HG03378 (cell line): Measurements from ENCODE around the gene ENOX1.
"Not testable (repeated sequence)": the region's sequence is repeated elsewhere in the genome, so short reads cannot be mapped to it uniquely, and the experiment has no call there.

Source experiments
- ATAC-seq: cut with Tn5 transposase; IDR thresholded peaks from one replicate; pipeline ENCODE4 v1.9.1; 2021; ENCODE audit warnings: mild to moderate bottlenecking, moderate library complexity; ENCODE audit not compliant: unreplicated experiment

Gene ENOX1

DNA sequence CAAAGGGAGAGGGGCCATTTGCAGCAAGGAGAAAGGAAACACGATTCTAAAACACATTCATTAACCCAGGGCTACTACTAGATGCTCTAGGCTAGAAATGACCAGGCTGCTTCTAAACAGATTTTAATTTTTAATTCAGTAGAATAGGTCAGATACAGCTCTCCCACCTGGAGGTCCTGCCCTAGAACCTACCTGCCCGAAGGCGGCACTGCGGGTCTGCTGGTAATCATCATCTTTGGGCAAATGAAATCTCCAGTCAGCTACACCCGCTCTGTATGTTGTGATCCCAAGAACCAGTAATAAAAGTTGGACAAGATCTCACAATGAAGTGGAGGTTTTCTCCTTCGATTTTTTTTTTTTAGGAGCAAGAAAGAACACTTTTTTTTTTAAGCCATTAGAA is 345.3 kb downstream of the ENOX1 start:
- ATAC-seq = no peak

DNA sequence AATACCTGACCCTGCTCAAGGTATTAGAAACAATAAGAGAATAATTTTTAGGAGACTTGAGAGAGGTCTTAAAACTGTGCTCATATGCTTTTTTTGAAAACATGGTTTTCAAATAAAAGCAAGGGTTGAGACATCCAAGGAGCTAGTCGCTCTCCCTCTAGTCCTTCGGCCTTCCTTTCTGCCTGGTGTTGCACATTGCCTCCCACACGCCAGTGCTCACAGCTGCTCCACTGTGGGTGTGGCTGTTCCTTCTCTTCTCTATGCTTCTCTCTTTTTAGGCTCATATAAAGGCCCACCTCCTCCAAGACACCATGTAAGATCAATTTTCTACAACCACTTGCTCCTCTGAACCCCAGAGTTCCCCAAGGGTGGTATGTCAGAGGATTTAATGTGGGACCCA is 352.6 kb downstream of the ENOX1 start:
- no peak for ATAC-seq

DNA sequence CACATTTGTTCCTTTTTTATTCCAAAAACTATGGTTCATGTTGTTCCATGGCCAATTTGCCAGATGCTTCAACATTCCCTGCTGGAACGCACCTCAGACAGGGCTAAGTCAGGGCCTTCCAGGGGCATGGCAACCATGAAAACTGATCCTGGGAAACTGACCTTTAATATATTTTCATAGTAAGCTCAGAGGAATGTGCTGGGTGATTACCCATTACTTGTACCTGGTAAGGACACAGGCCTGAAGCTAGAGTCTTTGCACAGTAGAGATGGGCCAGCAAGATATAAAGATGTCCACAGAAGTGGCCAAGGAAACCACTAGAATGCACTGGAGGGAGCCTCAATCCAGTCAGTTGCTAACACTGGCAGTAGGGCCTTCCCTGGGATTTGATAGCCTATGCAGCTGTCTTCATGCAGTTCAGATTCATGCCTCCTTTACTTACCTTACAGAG is 353.1 kb downstream of the ENOX1 start:
- no peak for ATAC-seq

DNA sequence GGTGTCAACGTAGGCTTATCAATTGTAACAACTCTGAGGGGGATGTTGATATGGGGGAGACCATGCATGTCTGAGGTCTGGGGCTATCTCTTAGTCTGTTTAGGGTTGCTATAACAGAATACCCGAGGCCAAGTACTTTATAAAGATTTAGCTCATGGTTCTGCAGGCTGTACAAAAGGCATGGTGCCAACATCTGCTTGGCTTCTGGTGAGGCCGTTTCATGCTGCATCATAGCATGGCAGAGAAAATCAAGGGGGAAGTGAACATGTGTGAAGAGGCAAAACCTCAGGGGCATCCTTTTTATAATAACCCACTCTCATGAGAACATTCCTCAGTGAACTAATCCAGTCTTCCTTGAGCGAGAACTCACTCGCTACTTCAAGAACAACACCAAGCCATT is 353.8 kb downstream of the ENOX1 start:
- ATAC-seq = no peak

DNA sequence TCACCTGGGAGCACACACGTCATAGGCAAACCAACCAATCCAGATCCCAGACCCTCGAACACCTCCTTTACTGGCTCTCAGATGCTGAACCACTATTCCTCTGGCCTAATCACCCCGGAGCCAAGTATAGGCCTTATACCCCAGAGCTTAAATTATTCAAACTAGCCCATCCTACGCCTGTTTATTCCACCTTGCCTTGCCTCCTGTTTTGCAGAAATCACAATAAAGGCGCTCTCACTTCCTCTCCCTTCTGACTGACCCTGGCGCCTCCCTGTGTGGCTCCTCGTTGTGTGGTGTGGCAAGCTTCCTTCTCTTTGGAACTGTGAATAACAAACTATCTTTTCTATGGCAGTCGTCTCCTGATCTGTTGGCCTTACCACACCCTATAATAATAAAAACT is 354.9 kb downstream of the ENOX1 start:
- no peak for ATAC-seq

DNA sequence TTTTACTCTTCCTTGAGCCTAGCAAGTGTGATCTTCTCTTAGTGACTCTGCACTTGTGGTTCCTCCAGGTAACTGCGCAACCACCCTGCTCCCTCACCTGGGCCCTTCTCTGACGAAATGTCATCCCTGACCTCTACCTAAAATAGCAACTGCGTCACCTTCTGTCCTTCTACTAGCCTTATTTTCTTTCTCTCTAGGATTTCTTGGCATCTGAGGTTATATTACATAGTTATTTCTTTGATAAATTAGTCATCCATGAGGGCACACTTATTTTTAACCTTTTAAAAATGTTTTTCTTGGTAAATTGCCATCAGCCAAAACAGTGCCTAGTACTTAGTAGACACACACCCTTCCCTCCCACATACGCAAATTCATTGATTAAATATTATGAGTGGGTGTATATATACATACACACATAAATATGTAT is 355.5 kb downstream of the ENOX1 start:
- no peak for ATAC-seq

DNA sequence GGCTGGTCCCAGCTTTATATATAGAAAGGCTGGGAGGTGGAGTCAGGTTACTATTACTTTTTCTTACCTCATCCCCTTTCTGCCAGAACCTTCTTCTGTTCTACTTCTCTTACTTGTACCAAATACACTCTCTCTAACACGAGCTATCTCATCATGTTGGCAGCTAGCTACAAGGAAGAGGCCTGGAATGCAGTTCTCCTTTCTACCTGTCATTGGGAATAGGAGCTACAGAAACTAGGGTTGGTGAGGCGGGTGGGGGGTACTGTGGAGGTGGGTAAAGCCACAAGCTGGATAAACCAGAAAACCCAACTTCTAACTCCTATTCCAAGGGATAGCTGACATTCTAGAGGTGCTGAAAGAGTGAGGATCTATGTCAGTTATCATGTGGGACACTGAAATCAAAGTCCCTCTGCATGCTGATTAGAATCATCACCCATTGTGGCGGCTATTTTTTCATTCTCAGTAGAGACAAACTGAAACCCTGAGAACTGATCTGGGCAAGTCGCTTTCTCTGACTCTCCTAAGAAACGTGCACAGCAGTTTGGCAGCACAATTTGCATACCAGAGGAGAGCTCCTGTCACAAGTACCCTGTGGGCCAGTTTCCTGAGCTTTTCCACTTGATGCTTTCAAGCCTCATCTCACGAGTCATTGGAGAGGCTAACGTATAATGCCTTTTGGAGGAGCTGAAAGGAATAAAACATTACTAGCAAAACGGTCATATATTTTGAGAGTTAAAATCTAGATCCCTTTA is 358.1 kb downstream of the ENOX1 start:
- no peak for ATAC-seq

DNA sequence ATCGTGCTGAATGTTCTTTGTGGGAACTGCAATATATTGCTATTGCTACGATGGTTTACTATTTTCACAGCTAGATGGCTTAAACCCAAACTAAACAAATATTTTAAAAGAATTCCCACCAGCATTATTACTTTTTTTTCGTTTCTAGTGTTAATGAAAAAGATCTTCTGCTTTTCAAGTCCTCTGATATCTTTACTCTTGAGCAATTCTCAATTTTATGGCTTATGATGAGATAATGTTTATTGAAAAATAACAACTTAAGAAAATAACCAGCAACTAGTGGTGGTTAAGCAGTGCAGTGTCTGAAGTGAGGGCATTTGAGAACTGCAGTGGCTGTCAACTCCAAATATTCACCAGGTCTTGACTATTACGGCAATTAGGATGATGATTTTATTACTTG is 360.4 kb downstream of the ENOX1 start:
- ATAC-seq = no peak

DNA sequence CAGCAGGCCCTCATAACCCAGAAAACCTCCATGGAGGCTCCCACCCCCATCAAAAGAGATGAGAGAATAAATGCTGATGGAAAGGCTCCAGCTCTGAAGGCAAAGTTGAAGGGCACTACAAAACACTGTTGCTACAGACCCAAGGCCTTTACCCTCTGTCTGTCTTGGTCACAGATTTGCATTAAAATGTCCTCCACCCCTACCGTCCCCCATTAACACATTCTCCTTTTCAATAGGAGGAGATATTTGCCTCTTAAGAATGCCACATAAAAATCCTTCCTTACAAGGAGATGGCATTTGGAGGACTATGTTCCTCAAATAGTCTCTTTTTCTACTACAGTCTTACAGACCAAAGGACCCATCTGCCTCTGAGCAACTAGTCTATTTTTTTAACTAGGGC is 361.5 kb downstream of the ENOX1 start:
- ATAC-seq = no peak

DNA sequence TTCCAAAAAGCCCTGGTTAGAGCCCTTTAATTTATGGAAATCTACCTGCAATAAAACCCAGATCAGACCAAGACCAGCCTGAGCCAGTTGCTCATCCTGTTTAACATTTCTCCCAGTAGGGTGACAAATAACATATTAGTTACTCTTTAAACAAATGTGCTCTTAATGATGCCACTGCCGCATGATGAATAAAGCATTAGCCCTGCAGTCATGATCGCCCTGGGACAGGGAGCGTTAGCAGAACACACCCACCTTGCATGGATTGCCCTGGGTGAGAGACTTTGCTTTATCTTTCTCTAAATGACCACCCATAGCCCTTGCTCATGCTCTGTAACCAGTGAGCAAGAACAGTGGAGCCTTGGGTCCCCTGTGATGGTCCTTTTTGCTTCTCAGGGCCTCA is 362.4 kb downstream of the ENOX1 start:
- no peak for ATAC-seq

DNA sequence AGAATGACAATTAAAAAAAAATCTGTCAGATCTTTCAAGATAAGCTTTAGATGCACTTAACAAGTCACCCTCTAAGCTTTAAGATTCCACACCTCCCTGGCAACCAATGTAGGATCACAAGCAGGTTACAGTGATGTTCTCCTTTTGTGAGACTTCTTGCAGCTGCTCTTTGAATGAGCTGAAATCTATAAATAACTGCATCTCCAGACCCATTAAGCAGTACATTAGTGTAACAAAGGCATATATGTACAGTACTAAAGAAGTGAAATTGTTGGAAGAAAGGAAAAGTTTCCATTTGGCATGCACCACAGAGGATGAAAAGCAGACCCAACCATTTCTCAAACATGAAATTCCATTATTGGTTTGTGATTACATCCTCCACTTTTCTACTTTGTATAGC is 364.7 kb downstream of the ENOX1 start:
- ATAC-seq = no peak

DNA sequence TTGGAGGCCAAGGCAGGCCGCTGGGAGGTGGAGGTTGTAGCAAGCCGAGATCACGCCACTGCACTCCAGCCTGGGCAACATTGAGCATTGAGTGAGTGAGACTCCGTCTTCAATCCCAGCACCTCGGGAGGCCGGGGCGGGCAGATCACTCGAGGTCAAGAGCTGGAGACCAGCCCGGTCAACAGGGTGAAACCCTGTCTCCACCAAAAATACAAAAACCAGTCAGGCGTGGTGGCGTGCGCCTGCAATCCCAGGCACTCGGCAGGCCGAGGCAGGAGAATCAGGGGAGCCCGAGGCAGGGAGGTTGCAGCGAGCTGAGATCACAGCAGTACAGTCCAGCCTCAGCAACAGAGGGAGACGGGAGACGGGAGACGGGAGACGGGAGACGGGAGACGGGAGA is 369.9 kb downstream of the ENOX1 start:
- ATAC-seq = not testable (repeated sequence)

DNA sequence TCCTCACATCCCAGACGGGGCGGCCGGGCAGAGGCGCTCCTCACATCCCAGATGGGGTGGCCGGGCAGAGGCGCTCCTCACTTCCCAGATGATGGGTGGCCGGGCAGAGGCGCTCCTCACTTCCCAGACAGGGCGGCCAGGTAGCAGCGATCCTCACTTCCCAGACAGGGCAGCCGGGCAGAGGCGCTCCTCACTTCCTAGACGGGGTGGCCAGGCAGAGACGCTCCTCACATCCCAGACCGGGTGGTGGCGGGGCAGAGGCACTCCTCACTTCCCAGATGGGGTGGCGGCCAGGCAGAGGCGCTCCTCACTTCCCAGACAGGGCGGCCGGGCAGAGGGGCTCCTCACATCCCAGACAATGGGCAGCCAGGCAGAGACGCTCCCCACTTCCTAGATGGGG is 370.4 kb downstream of the ENOX1 start:
- not testable (repeated sequence) for ATAC-seq

DNA sequence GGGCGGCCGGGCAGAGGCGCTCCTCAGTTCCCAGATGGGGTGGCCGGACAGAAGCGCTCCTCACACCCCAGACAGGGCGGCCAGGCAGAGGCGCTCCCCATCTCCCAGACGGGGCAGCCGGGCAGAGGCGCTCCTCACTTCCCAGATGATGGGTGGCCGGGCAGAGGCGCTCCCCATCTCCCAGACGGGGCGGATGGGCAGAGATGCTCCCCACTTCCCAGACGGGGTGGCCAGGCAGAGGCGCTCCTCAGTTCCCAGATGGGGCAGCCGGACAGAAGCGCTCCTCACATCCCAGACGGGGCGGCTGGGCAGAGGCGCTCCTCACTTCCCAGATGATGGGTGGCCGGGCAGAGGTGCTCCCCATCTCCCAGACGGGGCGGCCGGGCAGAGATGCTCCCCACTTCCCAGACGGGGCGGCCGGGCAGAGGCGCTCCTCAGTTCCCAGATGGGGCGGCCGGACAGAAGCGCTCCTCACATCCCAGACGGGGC is 370.8 kb downstream of the ENOX1 start:
- ATAC-seq = not testable (repeated sequence)

DNA sequence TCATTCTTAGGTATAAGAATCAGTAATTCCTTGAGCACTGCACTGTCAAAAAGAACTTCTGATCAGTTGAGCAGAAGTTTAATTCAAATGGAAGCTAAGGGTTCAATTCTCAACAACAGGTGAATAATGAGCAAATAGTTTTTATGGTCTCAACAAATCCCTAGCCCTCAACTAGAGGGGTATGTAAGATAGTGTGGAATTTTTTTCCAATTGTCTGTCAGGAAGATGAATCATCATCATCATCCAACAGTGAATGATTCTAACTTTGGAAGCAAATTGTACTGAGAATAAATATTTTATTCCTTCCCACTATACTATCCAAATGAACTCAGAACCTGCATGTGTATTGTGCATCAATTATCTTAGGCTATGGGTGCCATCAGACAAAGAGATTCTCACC is 372.7 kb downstream of the ENOX1 start:
- no peak for ATAC-seq

DNA sequence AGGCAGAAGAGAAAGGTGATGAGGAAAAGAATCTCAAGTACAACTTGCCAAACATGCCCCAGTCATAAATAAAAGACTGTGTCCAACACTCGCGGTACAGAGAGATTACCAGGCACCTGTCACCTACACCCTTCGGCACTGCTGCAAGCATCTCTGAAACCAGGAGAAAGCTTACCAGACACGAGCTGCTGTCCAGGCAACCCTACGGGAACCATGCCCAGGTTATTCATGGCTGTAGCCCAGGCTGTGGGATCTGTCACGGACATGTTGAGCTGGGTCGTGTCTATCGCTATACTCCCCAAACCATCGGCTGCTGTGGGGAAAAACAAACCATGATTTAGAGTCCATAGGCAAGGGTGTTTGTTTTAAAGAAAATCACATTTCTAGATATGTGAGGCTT is 375.0 kb downstream of the ENOX1 start:
- no peak for ATAC-seq

DNA sequence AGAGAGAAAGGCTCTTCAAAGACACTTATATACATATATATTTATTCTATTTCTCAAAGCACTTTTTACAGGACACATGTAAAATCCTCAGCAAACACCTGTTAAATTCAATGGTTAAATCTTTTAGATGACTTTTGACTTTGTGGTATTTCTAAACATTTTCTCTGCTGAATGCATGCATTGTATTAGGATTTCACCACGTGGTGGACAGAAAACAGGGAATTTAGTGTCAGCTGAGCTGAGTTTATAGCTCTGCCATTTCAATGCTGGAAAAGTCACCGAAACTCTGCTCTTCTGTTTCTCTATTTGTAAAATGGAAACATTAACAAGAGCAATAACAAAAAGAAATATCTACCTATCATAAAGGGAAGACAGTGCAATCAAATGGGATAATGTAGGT is 375.6 kb downstream of the ENOX1 start:
- no peak for ATAC-seq

DNA sequence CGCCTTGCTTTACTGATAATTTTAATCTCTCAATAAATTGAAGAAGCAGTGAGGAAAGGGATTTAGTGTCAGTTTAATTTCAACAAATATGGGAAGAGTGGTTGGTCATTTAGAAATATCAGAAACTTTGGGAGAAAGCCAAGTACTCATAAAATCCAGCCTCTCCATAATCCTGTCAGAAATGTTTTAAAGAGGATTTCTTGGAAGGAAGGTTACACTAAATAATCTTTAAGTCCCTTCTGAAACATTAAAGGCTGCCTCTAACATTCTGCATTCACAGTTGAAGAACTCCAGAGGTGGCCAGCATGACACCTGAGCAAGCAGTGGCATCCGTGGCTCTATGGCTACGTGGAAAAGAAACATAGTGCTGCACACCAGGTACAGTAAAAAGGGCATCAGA is 378.5 kb downstream of the ENOX1 start:
- no peak for ATAC-seq

DNA sequence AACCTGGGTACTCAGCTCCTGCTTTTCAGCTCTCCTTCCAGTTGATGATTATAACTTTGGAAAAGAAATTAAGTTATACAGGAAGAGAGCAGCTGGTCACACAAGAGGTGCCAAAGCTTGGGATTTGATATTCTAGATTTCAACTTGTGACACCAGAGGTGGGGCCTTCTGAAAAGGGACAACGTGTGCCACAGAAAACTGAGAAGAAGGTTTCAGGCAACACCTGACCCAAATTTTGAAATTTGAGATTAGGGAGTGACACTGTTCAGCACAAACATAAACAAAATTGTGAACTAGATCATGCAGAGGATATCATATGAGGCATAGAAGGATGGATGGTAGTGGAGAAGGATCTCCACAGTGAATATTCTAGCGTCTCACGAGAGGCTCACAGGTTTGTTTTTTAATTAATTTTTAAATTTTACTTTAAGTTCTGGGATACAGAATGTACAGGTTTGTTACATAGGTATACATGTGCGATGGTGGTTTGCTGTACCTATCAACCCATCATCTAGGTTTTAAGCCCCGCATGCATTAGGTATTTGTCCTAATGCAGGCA is 379.7 kb downstream of the ENOX1 start:
- ATAC-seq = no peak

DNA sequence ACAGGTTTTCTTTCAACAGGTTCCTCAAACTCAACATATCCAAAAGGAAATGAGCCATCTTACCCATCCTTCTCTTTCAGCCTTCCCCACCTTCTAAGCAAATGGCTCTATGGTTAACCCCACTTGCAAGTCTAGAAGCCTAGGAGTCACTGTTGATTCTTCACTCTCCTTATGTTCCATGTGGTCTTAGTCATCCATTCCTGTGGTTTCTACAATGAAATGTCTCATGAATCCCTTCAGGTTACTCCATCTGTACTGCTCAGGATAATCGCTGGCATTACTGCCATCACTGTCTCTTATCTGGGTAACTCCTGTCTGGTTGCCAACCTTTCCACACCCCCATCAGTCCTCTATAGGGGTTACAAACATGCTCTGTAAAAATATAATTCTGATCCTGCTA is 381.3 kb downstream of the ENOX1 start:
- ATAC-seq = no peak

DNA sequence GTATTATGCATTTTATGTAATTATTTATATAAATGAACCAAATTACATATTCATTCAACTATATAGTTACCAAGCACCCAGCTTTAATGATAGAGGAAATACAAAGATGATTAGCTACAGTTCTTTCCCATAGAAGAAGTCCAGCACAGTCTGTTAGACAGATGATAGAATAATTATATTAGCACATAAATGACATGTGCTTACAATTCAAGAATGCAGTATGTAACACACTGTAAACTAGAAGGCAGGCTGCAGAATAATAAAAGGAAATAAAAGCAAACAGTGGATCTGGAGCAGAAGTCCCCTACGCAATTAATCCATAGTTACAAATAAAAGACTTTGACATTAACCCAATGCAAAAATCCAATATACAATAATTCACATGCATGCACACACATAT is 384.4 kb downstream of the ENOX1 start:
- no peak for ATAC-seq

DNA sequence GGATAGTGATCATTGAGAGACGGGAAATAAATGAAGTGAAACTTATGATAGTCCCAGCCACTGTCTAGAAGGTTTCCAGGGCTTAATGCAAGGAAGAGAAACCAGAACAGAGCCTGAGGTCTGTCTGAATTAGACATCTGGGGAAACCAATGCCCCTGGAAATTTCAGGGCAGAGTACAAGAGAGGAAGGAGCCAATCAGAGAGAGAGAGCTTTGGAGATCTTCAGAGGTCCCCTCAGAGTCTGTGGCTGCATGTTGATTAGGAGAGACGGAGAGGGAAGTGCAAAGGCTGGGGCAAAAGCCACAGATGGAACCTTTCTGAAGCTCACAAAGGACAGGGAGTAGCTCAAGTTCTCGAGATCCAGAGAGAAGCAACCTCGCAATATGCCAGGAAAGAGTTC is 385.4 kb downstream of the ENOX1 start:
- no peak for ATAC-seq

DNA sequence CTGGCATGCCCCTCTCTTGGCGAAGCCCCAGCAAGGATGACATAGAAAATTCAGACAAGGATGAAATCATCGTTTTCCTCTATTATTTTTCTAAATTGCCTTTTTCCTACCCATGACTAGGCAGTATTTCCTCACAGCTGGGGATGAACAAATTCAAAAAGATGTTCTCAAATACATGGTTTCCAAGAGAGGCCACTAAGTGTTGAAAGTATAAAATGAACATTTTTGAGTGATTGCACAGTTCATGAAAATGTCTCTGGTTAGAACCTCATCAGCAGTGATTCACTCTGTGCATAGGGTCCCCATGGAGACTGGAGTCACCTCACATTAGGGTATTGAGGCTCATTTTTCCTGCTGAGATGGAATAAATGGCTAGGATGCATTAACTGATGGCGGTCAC is 389.7 kb downstream of the ENOX1 start:
- ATAC-seq = no peak
